ENCODE results near the gene NR3C2.

DNA sequence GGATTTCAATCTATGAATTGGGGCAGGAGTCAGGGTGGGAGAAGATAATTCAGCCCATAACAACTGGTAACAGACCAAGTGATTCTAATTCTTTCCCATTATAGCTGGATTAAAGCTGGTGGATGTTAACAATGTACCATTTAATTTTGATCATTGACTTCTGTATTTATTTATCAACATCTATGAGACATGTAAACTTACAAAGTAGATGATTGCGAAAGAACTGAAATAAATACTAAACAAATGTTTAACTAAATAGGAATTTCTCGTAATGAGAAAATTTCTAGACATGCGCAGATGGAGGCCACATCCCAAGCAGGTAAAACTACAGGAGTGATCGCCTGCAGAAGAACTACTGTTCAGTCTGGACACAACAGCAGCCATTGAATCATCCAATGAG, 107.1 kb downstream of the NR3C2 start:
- no peak for TF ChIP-seq POLR2AphosphoS5 (IDR thresholded peaks at IDR 0.05; ENCODE audit: borderline replicate concordance, low read depth, low read length)
- no peak for TF ChIP-seq EZH2 (IDR thresholded peaks at IDR 0.05)
- TF ChIP-seq FOXP2 (optimal IDR thresholded peaks at IDR 0.05; ENCODE audit: control extremely low read depth, extremely low read length, insufficient read depth), result no peak
